Panc1 (cell line): ENCODE results near the gene H6PD.

Experiments
- POLR2AphosphoS5 ChIP-seq: IDR thresholded peaks from 2 replicates; pipeline ENCODE4 v1.6.1; 2012; ENCODE audit warnings: mild to moderate bottlenecking, low read depth, low read length, moderate library complexity
- TF ChIP-seq, protein P1 (sequence below): fragments of 450-650 bp; IDR thresholded peaks from 2 replicates; pipeline ENCODE4 v1.5.1; 2017; ENCODE audit warnings: mild to moderate bottlenecking

DNA sequence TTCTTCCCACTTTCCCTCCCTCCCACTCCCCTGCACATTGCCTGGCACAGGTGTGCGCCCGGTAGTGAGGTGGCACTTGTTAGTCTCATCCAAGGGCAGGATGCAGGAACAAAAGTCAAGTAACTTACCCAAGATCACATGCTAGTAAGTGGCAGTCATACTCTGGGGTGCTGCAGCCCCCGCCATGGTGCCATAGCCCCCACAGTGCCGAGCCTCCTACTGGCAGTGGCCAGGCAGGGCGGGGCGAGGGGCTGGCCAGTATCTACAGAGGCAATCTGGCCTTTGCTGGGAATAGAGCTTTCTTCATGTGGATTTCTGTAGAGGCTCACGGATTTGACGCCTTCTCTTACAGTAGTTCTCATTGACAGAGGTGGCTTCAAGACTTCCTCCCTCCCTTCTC lies 26.9 kb downstream of the H6PD start:
- TF ChIP-seq, protein P1, sequence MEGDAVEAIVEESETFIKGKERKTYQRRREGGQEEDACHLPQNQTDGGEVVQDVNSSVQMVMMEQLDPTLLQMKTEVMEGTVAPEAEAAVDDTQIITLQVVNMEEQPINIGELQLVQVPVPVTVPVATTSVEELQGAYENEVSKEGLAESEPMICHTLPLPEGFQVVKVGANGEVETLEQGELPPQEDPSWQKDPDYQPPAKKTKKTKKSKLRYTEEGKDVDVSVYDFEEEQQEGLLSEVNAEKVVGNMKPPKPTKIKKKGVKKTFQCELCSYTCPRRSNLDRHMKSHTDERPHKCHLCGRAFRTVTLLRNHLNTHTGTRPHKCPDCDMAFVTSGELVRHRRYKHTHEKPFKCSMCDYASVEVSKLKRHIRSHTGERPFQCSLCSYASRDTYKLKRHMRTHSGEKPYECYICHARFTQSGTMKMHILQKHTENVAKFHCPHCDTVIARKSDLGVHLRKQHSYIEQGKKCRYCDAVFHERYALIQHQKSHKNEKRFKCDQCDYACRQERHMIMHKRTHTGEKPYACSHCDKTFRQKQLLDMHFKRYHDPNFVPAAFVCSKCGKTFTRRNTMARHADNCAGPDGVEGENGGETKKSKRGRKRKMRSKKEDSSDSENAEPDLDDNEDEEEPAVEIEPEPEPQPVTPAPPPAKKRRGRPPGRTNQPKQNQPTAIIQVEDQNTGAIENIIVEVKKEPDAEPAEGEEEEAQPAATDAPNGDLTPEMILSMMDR, result no peak
- no peak for TF ChIP-seq POLR2AphosphoS5
